ENCODE data around the gene HSD17B12.
"Not testable (repeated sequence)": the region's sequence is repeated elsewhere in the genome, so short reads cannot be mapped to it uniquely, and the experiment has no call there.

The HSD17B12 gene

DNA sequence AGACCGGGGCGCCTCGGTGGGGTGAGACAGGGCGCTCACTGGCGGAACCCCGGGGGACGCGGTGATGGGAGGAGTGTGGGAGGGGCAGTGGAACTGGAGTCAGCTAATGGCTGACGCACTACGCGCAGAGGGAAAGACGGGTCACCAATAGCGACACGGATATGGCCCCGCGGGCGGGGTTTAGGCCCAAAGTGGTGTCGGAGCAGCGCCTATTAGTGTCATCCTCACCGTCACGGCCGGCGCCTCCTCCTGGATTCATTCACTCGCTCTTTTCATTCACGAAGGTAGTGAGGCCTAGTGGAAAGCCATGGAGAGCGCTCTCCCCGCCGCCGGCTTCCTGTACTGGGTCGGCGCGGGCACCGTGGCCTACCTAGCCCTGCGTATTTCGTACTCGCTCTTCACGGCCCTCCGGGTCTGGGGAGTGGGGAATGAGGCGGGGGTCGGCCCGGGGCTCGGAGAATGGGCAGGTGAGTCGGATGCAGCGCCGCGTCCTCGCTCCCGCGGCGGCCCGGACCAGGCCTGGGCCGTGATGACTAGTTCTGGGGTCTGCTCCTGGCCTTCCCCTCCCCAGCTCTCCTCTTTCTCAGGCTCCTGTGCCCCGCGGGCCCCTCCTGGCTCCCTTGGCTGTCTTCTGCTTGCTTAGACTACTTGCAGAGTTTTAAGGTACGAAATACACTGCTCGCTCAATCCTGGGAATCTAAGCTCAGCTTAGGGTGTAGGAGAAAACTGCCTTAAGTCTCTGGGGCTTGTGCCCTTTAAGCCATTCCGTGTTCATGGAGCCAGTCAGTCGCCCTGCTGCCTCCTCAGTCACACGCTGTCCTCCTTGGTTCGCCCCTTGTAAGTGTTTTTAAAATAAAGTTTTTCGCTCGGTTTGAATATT, at the start of gene HSD17B12:
Gene HSD17B12 (plus strand): TSS at position 218 of the 880 bp plus-strand sequence. CDS start 90 bp downstream, at position 308.
- 0 out of 2 replicates have a peak, but pooled peaks cover 3% of the 10 kb centered on the region for H3K36me3 ChIP-seq (ENCODE audit: insufficient read depth, low read length)
- peaks cover 6% of the 10 kb centered on the region; the same call in 1 of the 2 replicates for H3K4me1 ChIP-seq (ENCODE audit: insufficient read depth, low read length)
- peak within 1 kb of the TSS; percentile 80 for H3K9ac ChIP-seq (ENCODE audit: low read depth, low read length)
- H3K9me3 ChIP-seq (ENCODE audit: control insufficient read depth, insufficient read depth, low read length): no peaks in the 10 kb centered on the region

DNA sequence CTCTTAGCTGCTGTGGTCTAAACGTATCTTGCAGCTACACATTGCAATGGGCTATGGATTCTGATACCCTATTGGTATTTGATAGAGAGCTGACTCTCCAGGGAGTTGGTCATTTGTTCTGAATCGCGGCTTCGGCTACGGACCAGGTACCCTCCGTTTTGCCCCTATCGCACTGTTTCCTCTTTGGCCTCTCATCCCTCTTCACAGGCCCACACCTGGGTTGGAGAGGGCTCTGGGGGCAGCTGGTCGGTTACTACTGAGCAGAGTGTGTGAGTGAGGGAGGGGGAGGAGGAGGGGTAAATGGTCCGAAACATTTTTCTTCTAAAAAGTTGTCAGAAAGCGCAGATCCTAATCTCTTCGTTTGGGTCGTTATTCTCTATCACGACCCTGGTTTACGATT, 48.8 kb upstream of the HSD17B12 start:
- Histone ChIP-seq H3K36me3 (ENCODE audit: insufficient read depth, low read length) (no peaks in the 10 kb centered on the region), H3K9me3 (ENCODE audit: control insufficient read depth, insufficient read depth, low read length) (no peaks in the 10 kb centered on the region), H3K9ac (ENCODE audit: low read depth, low read length) (peak overlapping the region; percentile 41; the same call in 1 of the 2 replicates), H3K4me1 (ENCODE audit: insufficient read depth, low read length) (no peaks in the 10 kb centered on the region)

DNA sequence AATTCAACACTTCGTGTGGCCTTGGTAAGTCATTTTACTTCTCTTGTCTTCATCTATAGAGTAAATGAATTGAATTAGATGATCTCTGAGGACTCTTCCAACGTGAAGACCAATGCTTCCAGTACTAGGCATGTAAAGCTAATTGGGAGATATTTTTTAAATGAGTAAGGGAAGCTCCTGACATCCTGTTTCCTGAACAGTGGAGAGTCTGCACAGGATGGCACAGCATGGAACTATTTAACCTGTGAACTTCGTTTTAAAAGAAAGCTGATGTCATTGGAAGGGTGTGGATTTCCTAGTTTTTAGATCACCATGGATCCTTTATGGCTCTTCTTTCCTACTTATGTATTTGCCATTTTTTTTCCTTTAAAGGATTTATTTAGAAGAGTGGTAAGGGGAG, 48.4 kb upstream of the HSD17B12 start:
- Histone ChIP-seq H3K36me3 (ENCODE audit: insufficient read depth, low read length) (no peaks in the 10 kb centered on the region), H3K9me3 (ENCODE audit: control insufficient read depth, insufficient read depth, low read length) (no peaks in the 10 kb centered on the region), H3K4me1 (ENCODE audit: insufficient read depth, low read length) (no peaks in the 10 kb centered on the region), H3K9ac (ENCODE audit: low read depth, low read length) (peak overlapping the region; percentile 41; the same call in 1 of the 2 replicates)

DNA sequence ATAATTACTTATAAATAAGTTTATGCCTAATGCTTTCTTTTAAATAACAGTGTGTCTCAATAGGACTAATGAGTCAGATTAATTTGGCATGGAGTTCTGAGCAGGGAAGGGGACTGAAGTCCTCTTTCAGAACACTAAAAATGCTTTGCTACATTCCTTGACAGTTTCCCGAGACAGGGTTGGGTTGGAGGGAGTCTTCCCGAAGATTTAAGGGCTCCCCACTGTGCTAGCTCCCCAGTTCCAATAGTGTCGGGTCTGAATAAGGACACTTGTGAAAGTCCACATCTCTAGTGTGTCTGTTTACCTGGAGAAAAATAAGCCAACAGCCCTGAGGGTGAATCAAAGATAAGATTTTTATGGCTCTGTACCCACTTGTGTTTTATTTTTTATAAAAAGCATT, 41.8 kb upstream of the HSD17B12 start:
- Histone ChIP-seq H3K9me3 (ENCODE audit: control insufficient read depth, insufficient read depth, low read length) (no peaks in the 10 kb centered on the region), H3K4me1 (ENCODE audit: insufficient read depth, low read length) (no peaks in the 10 kb centered on the region), H3K9ac (ENCODE audit: low read depth, low read length) (no peak overlapping the region), H3K36me3 (ENCODE audit: insufficient read depth, low read length) (no peaks in the 10 kb centered on the region)

DNA sequence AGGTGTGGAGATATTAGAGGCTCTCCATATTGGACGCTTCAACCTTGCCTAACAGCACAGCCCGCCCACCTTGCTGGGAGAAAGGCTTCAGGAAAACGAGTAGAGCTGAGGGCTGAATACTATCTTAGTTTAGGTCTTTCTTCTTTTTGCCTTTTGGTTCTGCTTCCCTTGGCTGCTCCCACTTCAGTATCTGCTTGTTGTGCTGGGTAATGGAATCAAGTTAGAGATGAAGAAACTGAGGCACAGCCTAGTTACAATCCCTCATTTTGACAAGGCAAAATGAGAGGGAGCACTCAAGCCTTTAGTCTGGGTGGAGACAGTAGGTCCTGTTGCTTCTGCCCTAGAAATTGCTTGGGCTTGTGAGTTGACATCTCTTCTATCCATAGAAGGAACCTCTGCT, 41.3 kb upstream of the HSD17B12 start:
- H3K9me3 ChIP-seq (ENCODE audit: control insufficient read depth, insufficient read depth, low read length): no peaks in the 10 kb centered on the region
- no peak overlapping the region for H3K9ac ChIP-seq (ENCODE audit: low read depth, low read length)
- H3K4me1 ChIP-seq (ENCODE audit: insufficient read depth, low read length): no peaks in the 10 kb centered on the region
- H3K36me3 ChIP-seq (ENCODE audit: insufficient read depth, low read length): no peaks in the 10 kb centered on the region

DNA sequence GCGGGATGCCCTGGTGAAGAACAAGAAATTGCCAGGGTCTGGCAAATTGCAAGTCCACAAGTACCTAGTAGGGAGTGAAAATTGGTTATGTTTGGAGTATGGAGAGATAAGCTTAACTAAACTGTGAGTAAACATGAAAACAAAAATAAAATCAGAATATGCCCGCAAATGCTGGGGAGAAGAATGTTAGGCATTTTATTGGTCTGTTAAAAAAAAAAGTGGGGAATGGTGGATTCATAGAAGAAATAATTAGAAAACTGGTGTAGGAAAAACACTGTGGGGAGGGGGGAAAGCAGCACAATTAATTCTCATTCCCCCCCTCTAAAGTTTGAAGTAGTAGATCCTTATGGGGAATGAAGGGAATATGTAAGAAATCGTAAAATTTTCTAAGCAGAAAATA, 40.6 kb upstream of the HSD17B12 start:
- no peaks in the 10 kb centered on the region for H3K36me3 ChIP-seq (ENCODE audit: insufficient read depth, low read length)
- H3K9ac ChIP-seq (ENCODE audit: low read depth, low read length): no peak overlapping the region
- peaks cover under 1% of the 10 kb centered on the region; the same call in 1 of the 2 replicates for H3K4me1 ChIP-seq (ENCODE audit: insufficient read depth, low read length)
- H3K9me3 ChIP-seq (ENCODE audit: control insufficient read depth, insufficient read depth, low read length): no peaks in the 10 kb centered on the region

DNA sequence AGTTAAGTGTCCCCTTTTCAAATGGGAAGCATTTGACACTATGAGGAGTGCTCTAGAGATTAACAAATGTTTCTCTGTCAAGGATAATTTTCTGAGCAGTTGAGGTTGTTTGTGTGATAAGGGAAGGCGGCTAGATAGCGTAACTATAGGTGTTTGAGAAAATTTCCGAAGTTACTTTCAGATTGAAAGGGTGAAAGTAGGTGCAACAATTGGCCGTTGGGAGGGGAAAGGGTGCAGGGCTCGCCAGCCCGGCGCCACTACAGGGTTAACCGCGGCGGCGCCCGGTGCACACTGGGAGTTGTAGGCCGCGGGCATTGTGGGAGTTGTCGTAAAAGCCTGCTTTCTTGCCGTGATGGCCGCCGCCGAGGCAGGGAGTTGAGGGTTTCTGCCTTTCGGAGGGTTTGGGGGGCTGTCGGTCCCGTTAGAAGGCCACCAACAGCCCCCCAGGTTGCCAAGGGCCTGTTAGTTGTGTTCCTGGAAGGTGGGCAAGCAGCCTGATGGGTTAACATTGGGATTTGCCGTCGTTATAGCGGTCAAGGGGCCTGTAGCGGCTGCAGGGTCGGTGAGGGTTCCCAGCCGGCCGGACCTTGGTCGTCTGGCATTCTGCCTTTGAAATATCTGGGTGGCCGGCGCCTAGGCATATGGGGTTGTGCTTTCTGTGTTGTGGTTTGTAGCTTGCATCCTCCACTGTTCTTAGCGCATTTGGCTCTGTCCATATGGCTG, 36.5 kb upstream of the HSD17B12 start:
- H3K4me1 ChIP-seq (ENCODE audit: insufficient read depth, low read length): peaks cover 4% of the 10 kb centered on the region; the same call in 1 of the 2 replicates
- no peaks in the 10 kb centered on the region for H3K36me3 ChIP-seq (ENCODE audit: insufficient read depth, low read length)
- peak overlapping the region; percentile 90 for H3K9ac ChIP-seq (ENCODE audit: low read depth, low read length)
- H3K9me3 ChIP-seq (ENCODE audit: control insufficient read depth, insufficient read depth, low read length): no peaks in the 10 kb centered on the region

DNA sequence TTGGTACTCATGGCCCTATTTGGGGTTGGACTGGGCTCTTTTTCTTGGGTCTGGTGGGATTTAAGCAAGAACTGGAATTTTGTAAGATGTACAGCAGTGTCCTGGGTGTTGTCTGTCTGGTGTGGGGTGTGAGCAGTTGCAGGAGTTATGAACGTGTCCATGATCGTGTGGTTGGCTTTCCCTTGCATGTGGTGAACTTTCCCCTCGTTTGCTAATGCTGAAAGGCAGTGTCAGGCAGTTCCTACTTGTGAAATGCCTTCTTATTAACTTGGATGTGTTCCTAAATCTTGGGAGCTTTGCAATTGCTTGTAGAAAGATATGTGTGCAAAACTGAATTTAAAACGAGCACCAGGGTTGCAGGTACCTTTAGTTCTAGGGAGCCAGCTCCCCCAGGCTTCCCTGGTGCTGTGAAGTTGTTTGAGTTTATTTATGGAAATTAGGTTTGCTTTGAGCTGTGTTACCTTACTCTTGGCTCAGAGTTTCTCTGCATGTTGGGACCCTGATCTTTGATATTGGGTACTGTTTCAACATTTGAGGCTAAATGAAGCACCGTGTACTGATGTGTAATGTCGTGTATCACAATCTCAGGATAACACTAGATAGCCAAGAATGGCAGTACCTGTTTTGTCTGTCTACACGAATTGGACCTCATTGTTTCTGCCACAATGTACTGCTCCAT, 35.8 kb upstream of the HSD17B12 start:
- Histone ChIP-seq H3K4me1 (ENCODE audit: insufficient read depth, low read length) (peaks cover 4% of the 10 kb centered on the region; the same call in 1 of the 2 replicates), H3K9me3 (ENCODE audit: control insufficient read depth, insufficient read depth, low read length) (no peaks in the 10 kb centered on the region), H3K36me3 (ENCODE audit: insufficient read depth, low read length) (no peaks in the 10 kb centered on the region), H3K9ac (ENCODE audit: low read depth, low read length) (peak overlapping the region; percentile 90)

DNA sequence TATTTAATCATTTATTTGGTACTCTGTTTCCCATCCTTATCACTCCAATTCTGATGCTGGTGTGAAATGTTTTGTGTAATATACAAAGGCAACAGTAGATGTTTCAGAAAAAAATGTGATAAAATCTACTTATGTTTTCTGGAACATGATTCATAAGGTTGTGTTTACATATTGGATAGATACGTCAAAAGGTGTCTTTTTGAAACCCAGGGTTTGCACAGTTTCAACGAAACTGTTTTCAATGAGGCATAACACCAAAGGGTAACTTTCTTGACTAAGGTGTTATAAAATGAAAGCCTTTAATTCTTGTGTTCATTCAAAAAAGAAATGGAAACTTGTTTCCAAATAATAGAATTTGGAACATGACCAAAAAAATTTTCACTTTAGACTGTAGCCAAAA, 33.8 kb upstream of the HSD17B12 start:
- Histone ChIP-seq H3K9me3 (ENCODE audit: control insufficient read depth, insufficient read depth, low read length) (no peaks in the 10 kb centered on the region), H3K36me3 (ENCODE audit: insufficient read depth, low read length) (no peaks in the 10 kb centered on the region), H3K4me1 (ENCODE audit: insufficient read depth, low read length) (peaks cover 4% of the 10 kb centered on the region; the same call in 1 of the 2 replicates), H3K9ac (ENCODE audit: low read depth, low read length) (no peak overlapping the region)

DNA sequence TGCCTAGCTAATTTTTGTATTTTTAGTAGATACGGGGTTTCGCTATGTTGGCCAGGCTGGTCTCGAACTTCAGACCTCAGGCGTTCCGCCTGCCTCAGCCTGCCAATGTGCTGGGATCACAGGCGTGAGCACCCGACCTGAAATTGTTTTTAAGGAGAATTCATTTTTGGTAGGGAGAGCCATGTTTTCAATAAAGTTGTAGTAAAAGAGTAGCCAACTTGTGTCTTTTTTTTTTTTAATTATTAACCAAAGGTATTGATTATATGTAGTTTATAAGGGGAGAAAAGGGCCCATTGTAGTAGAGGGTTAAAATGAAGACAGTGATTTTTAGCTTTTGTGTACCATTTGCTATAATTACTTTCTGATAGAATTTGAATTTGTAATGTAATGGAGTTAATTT, 31.6 kb upstream of the HSD17B12 start:
- H3K9me3 ChIP-seq (ENCODE audit: control insufficient read depth, insufficient read depth, low read length): no peaks in the 10 kb centered on the region

DNA sequence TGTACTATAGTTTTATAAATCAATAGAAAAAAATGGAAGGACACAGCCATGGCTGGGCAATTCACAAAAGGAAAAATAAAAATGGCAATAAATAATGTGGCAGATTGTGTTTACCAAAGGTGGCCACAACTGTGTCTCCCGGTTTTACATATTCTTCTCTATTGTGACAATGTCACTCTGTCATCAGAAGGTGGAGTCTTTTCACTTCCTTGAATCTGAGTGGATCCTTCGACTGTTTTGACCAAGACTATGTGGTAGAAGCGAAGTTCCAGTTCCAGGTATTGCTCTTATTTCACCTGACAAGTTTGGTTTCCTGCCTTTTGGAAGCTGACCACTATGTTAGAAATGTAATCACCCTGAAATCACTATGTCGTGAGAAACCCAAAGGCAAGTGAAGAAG, 31.0 kb upstream of the HSD17B12 start:
- Histone ChIP-seq H3K9me3 (ENCODE audit: control insufficient read depth, insufficient read depth, low read length) (no peaks in the 10 kb centered on the region), H3K4me1 (ENCODE audit: insufficient read depth, low read length) (peaks cover 4% of the 10 kb centered on the region; the same call in 1 of the 2 replicates), H3K9ac (ENCODE audit: low read depth, low read length) (no peak overlapping the region), H3K36me3 (ENCODE audit: insufficient read depth, low read length) (no peaks in the 10 kb centered on the region)

More for the DNA sequence above, 31.6 kb upstream of the HSD17B12 start:
- H3K9ac ChIP-seq (ENCODE audit: low read depth, low read length): no peak overlapping the region
- H3K4me1 ChIP-seq (ENCODE audit: insufficient read depth, low read length): peaks cover 4% of the 10 kb centered on the region; the same call in 1 of the 2 replicates
- H3K36me3 ChIP-seq (ENCODE audit: insufficient read depth, low read length): no peaks in the 10 kb centered on the region

DNA sequence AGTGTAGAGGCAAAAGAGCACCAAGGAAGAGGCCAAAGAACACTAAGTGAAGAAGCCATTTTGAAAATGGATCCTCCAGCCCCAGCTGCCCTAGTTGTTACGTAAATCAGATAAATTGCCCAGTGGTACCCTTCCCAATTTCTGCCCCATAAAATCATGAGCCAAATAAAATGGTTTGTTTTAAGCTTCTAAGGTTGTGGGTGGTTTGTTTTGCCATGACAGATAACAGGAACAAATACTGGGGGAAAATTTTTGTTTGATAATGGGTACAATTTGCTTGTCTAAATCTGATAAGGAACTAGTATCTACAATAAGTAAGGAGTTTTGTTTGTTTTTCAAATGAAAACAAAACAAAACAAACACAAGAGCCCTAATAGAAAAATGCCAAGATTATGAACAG, 30.6 kb upstream of the HSD17B12 start:
- peaks cover 3% of the 10 kb centered on the region; the same call in 1 of the 2 replicates for H3K4me1 ChIP-seq (ENCODE audit: insufficient read depth, low read length)
- no peaks in the 10 kb centered on the region for H3K36me3 ChIP-seq (ENCODE audit: insufficient read depth, low read length)
- no peak overlapping the region for H3K9ac ChIP-seq (ENCODE audit: low read depth, low read length)
- no peaks in the 10 kb centered on the region for H3K9me3 ChIP-seq (ENCODE audit: control insufficient read depth, insufficient read depth, low read length)

DNA sequence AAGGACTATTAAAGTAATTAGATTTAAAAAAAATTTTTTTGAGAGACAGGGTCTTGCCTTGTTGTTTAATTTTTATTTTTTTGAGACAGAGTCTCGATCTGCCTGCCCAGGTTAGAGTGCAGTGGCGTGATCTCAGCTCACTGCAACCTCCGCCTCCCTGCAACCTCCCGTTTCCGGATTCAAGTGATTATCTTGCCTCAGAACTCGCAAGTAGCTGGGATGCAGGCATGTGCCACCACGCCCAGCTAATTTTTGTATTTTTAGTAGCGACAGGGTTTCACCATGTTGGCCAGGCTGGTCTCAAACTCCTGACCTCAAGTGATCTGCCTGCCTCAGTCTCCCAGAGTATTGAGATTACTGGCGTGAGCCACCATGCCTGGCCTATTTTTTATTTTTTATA, 17.5 kb upstream of the HSD17B12 start:
- H3K36me3 ChIP-seq (ENCODE audit: insufficient read depth, low read length); H3K9ac ChIP-seq (ENCODE audit: low read depth, low read length); H3K4me1 ChIP-seq (ENCODE audit: insufficient read depth, low read length); H3K9me3 ChIP-seq (ENCODE audit: control insufficient read depth, insufficient read depth, low read length): not testable (repeated sequence)

DNA sequence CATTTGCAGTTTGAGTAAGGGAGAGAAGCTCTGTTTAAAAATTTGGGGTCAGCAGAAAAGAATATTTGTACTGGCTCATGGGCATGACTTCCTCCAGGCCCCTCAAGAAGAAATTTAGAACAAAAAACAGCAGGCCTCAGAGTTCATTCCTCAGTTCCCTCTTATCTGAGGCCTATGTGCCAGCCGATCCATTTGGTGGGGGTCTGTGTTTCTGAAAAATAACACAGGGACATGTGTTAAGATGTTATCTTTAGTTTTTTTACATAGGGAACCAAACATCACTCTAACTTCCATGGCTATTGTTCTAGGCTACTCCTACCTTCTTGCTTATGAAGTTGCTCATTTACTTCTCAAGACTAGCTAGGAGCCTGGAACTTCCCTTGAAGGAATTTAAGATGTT, 16.2 kb upstream of the HSD17B12 start:
- Histone ChIP-seq H3K9ac (ENCODE audit: low read depth, low read length) (no peak overlapping the region), H3K36me3 (ENCODE audit: insufficient read depth, low read length) (no peaks in the 10 kb centered on the region), H3K4me1 (ENCODE audit: insufficient read depth, low read length) (no peaks in the 10 kb centered on the region), H3K9me3 (ENCODE audit: control insufficient read depth, insufficient read depth, low read length) (no peaks in the 10 kb centered on the region; the same call in 1 of the 2 replicates)

All from ES-I3 (cell line).